Gastroesophageal sphincter (tissue), 4 donors: ENCODE data around the gene CLIC4. TPM values are rescaled to one million over a fixed set of nuclear protein-coding genes. Genes with fewer than 3 reads are reported as not detected.
"Not testable (repeated sequence)": the region's sequence is repeated elsewhere in the genome, so short reads cannot be mapped to it uniquely, and the experiment has no call there.

ENCODE experiments used
- ATAC-seq: fragments of 150-250 bp; one replicate; pipeline ENCODE4 v1.9.1; 2016; ENCODE audit warnings: mild to moderate bottlenecking, moderate library complexity
- H3K27ac ChIP-seq, 4 donors: fragments of 200-600 bp; sonication (generic) in 3 of 4; 1 replicate in 3 of 4; 2 replicates in 1 of 4; pipeline ENCODE4 v1.5.1; 2016 to 2019
- H3K27me3 ChIP-seq: fragments of 200-600 bp; sonication (generic); one replicate; pipeline ENCODE4 v1.5.1; 2019
- H3K36me3 ChIP-seq, 2 donors: fragments of 200-600 bp; sonication (generic); one replicate each; pipeline ENCODE4 v1.5.1; 2019; ENCODE audit warnings: control low read depth in 1 of 2
- H3K4me1 ChIP-seq, 3 donors: fragments of 200-600 bp; sonication (generic); 1 replicate in 2 of 3; 2 replicates in 1 of 3; pipeline ENCODE4 v1.5.1; 2016 to 2019; ENCODE audit warnings: control low read depth in 2 of 3
- H3K4me3 ChIP-seq, 2 donors: fragments of 200-600 bp; sonication (generic); one replicate each; pipeline ENCODE4 v1.5.1; 2019; ENCODE audit warnings: mild to moderate bottlenecking in 1 of 2, moderate library complexity in 1 of 2
- H3K9me3 ChIP-seq, 3 donors: fragments of 200-600 bp; sonication (generic); one replicate each; pipeline ENCODE4 v1.5.1; 2017 to 2019; ENCODE audit warnings: control low read depth in 2 of 3
- CTCF ChIP-seq, 4 experiments: fragments of 200-600 bp in 2 of 4; fragments of 450-650 bp in 2 of 4; sonication (generic) in 1 of 4; IDR thresholded peaks; one replicate each; pipeline ENCODE4 v1.5.1; 2017 to 2019; ENCODE audit warnings: antibody characterized with exemption in 4 of 4, mild to moderate bottlenecking in 2 of 4, moderate library complexity in 2 of 4
- EP300 ChIP-seq: sonication (generic); formaldehyde crosslinking; IDR thresholded peaks from one replicate; pipeline ENCODE4 v1.6.1; 2017; ENCODE audit warnings: antibody characterized with exemption, mild to moderate bottlenecking
- POLR2A ChIP-seq, 2 donors: fragments of 450-650 bp; IDR thresholded peaks; one replicate each; pipeline ENCODE4 v1.6.1; 2017; ENCODE audit warnings: antibody characterized with exemption in 2 of 2, mild to moderate bottlenecking in 2 of 2, moderate library complexity in 1 of 2
- POLR2AphosphoS5 ChIP-seq: sonication (generic); formaldehyde crosslinking; IDR thresholded peaks from one replicate; pipeline ENCODE4 v1.6.1; 2017; ENCODE audit warnings: antibody characterized with exemption
- WGBS, 2 donors: methylation state at CpG; one replicate each; pipeline ENCODE4 v1.1.5; 2018; ENCODE audit warnings: low coverage in 1 of 2; 5-methylcytosine and 5-hydroxymethylcytosine counted together
- total RNA-seq, 4 donors: library from RNA; depleted of rRNA; stranded (reverse); fragments of >200 nt; gene quantifications; one replicate each; pipeline ENCODE4 v1.1.0, GENCODE V29; 2016

The CLIC4 gene
- total RNA-seq, 4 donors from 2014 or later, result 553 to 721 (median 692) TPM

DNA sequence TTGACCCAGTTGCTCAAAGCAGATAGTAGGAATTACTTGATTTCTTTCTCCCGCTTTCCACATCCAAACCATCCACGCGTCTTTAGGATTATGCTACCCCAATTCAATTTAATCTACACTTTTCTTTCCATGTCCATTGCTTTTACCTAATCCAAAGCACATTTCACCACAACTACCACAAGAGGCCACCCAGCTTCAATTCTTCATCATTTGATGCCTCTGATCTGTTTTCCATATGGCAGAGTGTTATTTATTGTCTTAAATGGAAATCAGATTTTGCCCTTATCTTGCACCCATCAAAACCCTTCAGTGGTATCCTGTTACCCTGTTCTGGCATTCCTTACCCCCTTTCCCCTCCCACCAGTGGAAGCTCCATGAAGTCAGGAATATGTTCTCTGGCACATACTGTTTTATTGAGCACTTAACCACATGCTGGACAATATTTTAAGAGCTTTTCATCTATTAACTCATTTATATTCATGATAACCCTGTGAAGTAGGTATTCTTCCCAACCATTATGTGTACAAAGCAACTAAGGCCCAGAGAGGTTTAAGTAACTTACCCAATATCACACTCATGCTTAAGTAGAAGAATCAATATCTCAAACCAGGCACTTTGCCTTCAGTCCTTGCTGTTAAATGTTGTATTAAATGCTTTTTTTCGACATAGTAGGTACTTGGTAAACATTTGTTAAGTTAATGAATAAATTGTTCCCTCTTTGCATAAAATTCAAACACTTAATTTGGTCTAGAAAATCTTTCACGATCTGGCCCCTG is 34.6 kb downstream of the CLIC4 start:
- no peaks in the 10 kb centered on the region for H3K36me3 ChIP-seq
- ATAC-seq, result no peak
- peak overlapping the region in 2 of 4 donors; percentile 32 to 65 for H3K27ac ChIP-seq
- TF ChIP-seq EP300, result no peak
- no peak for TF ChIP-seq CTCF (IDR thresholded peaks at IDR 0.05)
- TF ChIP-seq POLR2A (IDR thresholded peaks at IDR 0.05), result no peak
- TF ChIP-seq POLR2AphosphoS5, result no peak
- H3K4me1 ChIP-seq, result peaks cover 10 to 94% (median 12%) of the 10 kb centered on the region in 3 donors
- no peaks in the 10 kb centered on the region for H3K27me3 ChIP-seq
- H3K4me3 ChIP-seq, result no peak overlapping the region
- H3K9me3 ChIP-seq, result no peaks in the 10 kb centered on the region
- WGBS, 2 donors, result 86 to 90% methylated on average over 2 to 5 of the region's 5 CpGs

DNA sequence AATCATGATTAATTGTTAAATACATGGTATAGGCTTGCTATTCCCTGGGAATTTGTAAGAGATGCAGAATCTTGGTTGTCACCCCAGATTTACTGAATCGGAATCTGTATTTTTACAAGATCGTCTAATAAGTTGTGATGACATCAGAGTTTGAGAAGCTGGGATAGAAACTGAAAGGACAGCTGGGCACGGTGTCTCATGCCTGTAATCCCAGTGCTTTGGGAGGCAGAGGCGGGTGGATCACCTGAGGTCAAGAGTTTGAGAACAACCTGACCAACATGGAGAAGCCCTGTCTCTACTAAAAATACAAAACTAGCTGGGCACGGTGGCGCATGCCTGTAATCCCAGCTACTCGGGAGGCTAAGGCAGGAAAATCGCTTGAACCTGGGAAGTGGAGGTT is 35.4 kb downstream of the CLIC4 start:
- 65 to 75% methylated on average over 4 of the region's 8 CpGs for WGBS, 2 donors
- H3K36me3 ChIP-seq, H3K9me3 ChIP-seq, H3K4me3 ChIP-seq, ATAC-seq, H3K27me3 ChIP-seq: not testable (repeated sequence)
- H3K27ac ChIP-seq, result peak overlapping the region in 2 of 4 donors; percentile 32 to 65
- peaks cover 10 to 97% (median 12%) of the 10 kb centered on the region in 3 donors for H3K4me1 ChIP-seq

GRCh38 chr1:24782689-24783088 is 37.4 kb downstream of the CLIC4 start:
- H3K36me3 ChIP-seq, result no peaks in the 10 kb centered on the region
- H3K9me3 ChIP-seq, result no peaks in the 10 kb centered on the region
- WGBS, 2 donors, result 81 to 91% methylated on average over 2 of the region's 2 CpGs
- H3K27me3 ChIP-seq, result no peaks in the 10 kb centered on the region
- H3K4me1 ChIP-seq, result peaks cover 8 to 95% (median 9%) of the 10 kb centered on the region in 3 donors
- H3K27ac ChIP-seq, result no peak overlapping the region
- H3K4me3 ChIP-seq, result no peak overlapping the region
- no peak for TF ChIP-seq EP300
- no peak for TF ChIP-seq CTCF (IDR thresholded peaks at IDR 0.05)
- TF ChIP-seq POLR2A (IDR thresholded peaks at IDR 0.05), result no peak
- no peak for TF ChIP-seq POLR2AphosphoS5
- ATAC-seq, result no peak

- no peak overlapping the region for H3K4me3 ChIP-seq
- no peaks in the 10 kb centered on the region for H3K36me3 ChIP-seq
- no peaks in the 10 kb centered on the region for H3K9me3 ChIP-seq
- no peaks in the 10 kb centered on the region for H3K27me3 ChIP-seq
- WGBS, 2 donors, result 89 to 100% methylated on average over 1 of the region's 1 CpG
- peak overlapping the region in 1 of 4 donors; percentile 34 for H3K27ac ChIP-seq
- H3K4me1 ChIP-seq, result peaks cover 5 to 90% (median 9%) of the 10 kb centered on the region in 3 donors
- TF ChIP-seq POLR2A (IDR thresholded peaks at IDR 0.05) (no peak), CTCF (IDR thresholded peaks at IDR 0.05) (no peak), EP300 (no peak), POLR2AphosphoS5 (no peak)
- no peak for ATAC-seq
Observed at GRCh38 chr1:24783713-24784112, 38.5 kb downstream of the CLIC4 start.

DNA sequence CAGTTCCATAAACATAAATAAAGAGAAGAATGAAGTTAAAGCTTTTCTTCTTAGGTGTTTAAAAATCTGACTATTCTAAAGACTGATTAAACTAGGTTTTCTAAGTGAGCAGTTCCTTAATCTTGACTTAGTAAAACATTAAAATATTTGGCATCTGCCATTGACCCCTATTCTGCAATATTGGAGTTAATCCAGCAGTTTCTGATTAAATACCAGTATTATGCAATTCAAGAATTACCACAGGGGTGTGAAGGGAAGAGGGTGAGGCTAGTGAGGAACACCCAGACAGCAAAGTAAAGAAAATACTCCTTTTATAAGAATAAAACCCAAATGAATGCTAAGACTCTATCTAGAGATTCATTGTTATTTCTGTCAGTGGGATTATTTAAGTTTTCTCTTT is 40.9 kb downstream of the CLIC4 start:
- no peaks in the 10 kb centered on the region for H3K9me3 ChIP-seq
- no peaks in the 10 kb centered on the region for H3K27me3 ChIP-seq
- H3K36me3 ChIP-seq, result no peaks in the 10 kb centered on the region
- TF ChIP-seq CTCF (IDR thresholded peaks at IDR 0.05) (peak in 2 of 4 experiments; percentile 9 to 22), POLR2AphosphoS5 (peak; percentile 66), POLR2A (IDR thresholded peaks at IDR 0.05) (no peak), EP300 (no peak)
- H3K4me3 ChIP-seq, result no peak overlapping the region
- ATAC-seq, result peak; percentile 86
- H3K4me1 ChIP-seq, result peaks cover 3 to 82% (median 5%) of the 10 kb centered on the region in 3 donors
- peak overlapping the region; percentile 17 to 67 (median 39) for H3K27ac ChIP-seq
